DND-41 (cell line): ENCODE results near the gene CNOT1.

ENCODE experiments used
- ATAC-seq: fragments of 200-7000 bp; cut with Tn5 transposase; 3 replicates; pipeline ENCODE4 v1.9.1; 2021; ENCODE audit warnings: low read depth; ENCODE audit not compliant: insufficient read depth
- DNase-seq: peaks from one replicate; pipeline ENCODE4 v3.0.0-alpha.2; 2020
- H2AFZ ChIP-seq: 2 replicates; pipeline ENCODE4 v1.6.0; 2012; ENCODE audit warnings: low read depth, low read length
- H3K27ac ChIP-seq: 2 replicates; pipeline ENCODE4 v1.5.1; 2012; ENCODE audit warnings: low read length, inconsistent platforms
- H3K27me3 ChIP-seq: fragments of 200-600 bp; sonication (generic); 2 replicates; pipeline ENCODE4 v1.6.0; 2012; ENCODE audit warnings: low read length, mild to moderate bottlenecking, inconsistent platforms; ENCODE audit not compliant: insufficient read depth, poor library complexity
- H3K36me3 ChIP-seq: 2 replicates; pipeline ENCODE4 v1.5.1; 2012; ENCODE audit warnings: low read length, inconsistent platforms; ENCODE audit not compliant: insufficient read depth
- H3K4me1 ChIP-seq: 2 replicates; pipeline ENCODE4 v1.5.1; 2012; ENCODE audit warnings: mild to moderate bottlenecking, low read length; ENCODE audit not compliant: insufficient read depth
- H3K4me2 ChIP-seq: 2 replicates; pipeline ENCODE4 v1.6.0; 2012; ENCODE audit warnings: mild to moderate bottlenecking, moderate library complexity, low read length, inconsistent platforms; ENCODE audit not compliant: insufficient read depth
- H3K4me3 ChIP-seq, 2 experiments: fragments of 200-600 bp in 1 of 2; shearing (Covaris generic) in 1 of 2; 2 replicates each; pipeline ENCODE4 v1.5.1; 2012 to 2016; ENCODE audit warnings: inconsistent platforms in 2 of 2, low read length in 2 of 2, mild to moderate bottlenecking in 2 of 2, low read depth in 1 of 2, moderate library complexity in 1 of 2
- H3K79me2 ChIP-seq: 2 replicates; pipeline ENCODE4 v1.6.0; 2012; ENCODE audit warnings: low read length, inconsistent platforms; ENCODE audit not compliant: insufficient read depth
- H3K9ac ChIP-seq: 2 replicates; pipeline ENCODE4 v1.6.0; 2012; ENCODE audit warnings: low read depth, mild to moderate bottlenecking, inconsistent platforms, low read length, moderate library complexity
- H3K9me3 ChIP-seq: 2 replicates; pipeline ENCODE4 v1.5.1; 2012; ENCODE audit warnings: low read length, moderate library complexity, mild to moderate bottlenecking, inconsistent platforms; ENCODE audit not compliant: insufficient read depth, severe bottlenecking
- H4K20me1 ChIP-seq: 2 replicates; pipeline ENCODE4 v1.6.0; 2012; ENCODE audit warnings: low read length; ENCODE audit not compliant: insufficient read depth
- EZH2 ChIP-seq: IDR thresholded peaks from 3 replicates; pipeline ENCODE4 v1.6.1; 2012; ENCODE audit warnings: borderline replicate concordance, low read depth, mild to moderate bottlenecking, moderate library complexity, low read length, inconsistent platforms; ENCODE audit not compliant: severe bottlenecking
- TF ChIP-seq, protein P1 (sequence below): IDR thresholded peaks from 2 replicates; pipeline ENCODE4 v1.5.1; 2012; ENCODE audit warnings: borderline replicate concordance, low read length, moderate library complexity, mild to moderate bottlenecking; ENCODE audit not compliant: poor library complexity, severe bottlenecking; ENCODE audit errors: extremely low read depth

Gene CNOT1

DNA sequence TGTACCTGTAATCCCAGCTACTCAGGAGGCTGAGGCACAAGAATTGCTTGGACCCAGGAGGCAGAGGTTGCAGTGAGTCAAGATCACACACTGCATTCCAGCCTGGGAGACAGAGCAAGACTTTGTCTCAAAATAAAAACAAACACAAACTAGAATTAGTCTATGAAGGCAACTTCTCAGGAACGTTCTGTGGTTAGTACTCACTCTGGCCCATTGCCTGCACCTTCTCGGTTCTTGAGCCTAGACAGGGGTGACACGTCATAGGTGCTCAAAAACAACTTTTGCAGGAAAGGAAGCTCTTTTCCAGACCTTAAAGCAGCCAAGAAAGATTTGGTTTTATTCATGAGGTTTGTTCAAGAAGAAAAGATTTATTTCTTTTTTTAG, 22.3 kb upstream of the CNOT1 start:
- no peak overlapping the region for H2AFZ ChIP-seq
- H3K9me3 ChIP-seq, result no peaks in the 10 kb centered on the region
- TF ChIP-seq, protein P1, sequence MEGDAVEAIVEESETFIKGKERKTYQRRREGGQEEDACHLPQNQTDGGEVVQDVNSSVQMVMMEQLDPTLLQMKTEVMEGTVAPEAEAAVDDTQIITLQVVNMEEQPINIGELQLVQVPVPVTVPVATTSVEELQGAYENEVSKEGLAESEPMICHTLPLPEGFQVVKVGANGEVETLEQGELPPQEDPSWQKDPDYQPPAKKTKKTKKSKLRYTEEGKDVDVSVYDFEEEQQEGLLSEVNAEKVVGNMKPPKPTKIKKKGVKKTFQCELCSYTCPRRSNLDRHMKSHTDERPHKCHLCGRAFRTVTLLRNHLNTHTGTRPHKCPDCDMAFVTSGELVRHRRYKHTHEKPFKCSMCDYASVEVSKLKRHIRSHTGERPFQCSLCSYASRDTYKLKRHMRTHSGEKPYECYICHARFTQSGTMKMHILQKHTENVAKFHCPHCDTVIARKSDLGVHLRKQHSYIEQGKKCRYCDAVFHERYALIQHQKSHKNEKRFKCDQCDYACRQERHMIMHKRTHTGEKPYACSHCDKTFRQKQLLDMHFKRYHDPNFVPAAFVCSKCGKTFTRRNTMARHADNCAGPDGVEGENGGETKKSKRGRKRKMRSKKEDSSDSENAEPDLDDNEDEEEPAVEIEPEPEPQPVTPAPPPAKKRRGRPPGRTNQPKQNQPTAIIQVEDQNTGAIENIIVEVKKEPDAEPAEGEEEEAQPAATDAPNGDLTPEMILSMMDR, result no peak
- no peak for TF ChIP-seq EZH2
- no peaks in the 10 kb centered on the region for H3K27me3 ChIP-seq
- H3K4me2 ChIP-seq, result no peak overlapping the region
- DNase-seq, result no peak
- H3K36me3 ChIP-seq, result no peaks in the 10 kb centered on the region
- no peak for ATAC-seq
- H4K20me1 ChIP-seq, result no peaks in the 10 kb centered on the region
- H3K79me2 ChIP-seq, result no peaks in the 10 kb centered on the region
- no peaks in the 10 kb centered on the region for H3K4me1 ChIP-seq
- no peak overlapping the region for H3K27ac ChIP-seq
- no peak overlapping the region for H3K4me3 ChIP-seq
- no peak overlapping the region for H3K9ac ChIP-seq

DNA sequence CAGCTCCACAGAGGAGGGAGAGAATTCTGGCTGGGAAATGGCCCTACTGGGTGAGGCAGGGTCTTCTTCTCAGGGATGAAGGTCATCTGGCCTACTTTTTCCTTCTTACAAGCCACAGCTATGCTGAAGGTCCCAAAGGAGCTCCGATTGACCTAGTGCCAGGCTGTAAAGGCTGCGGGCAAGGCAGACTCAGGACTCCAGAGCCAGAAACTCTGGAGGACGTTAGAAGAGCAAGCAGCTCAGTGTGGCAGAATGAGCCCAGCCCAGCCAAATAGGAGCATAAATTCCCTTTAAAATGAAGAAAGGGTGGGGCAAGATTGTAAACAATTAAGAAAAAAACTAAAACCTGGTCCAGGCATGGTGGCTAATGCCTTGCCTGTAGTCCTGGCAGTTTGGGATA, 20.1 kb upstream of the CNOT1 start:
- DNase-seq (no peak), ATAC-seq (no peak)
- TF ChIP-seq EZH2, result no peak
- TF ChIP-seq, protein P1, result no peak
- H3K4me2 ChIP-seq, result no peak overlapping the region
- H3K4me3 ChIP-seq, result no peak overlapping the region
- H3K27ac ChIP-seq, result no peak overlapping the region
- no peaks in the 10 kb centered on the region for H3K79me2 ChIP-seq
- no peaks in the 10 kb centered on the region for H4K20me1 ChIP-seq
- no peaks in the 10 kb centered on the region for H3K4me1 ChIP-seq
- no peaks in the 10 kb centered on the region for H3K27me3 ChIP-seq
- no peak overlapping the region for H2AFZ ChIP-seq
- H3K36me3 ChIP-seq, result no peaks in the 10 kb centered on the region
- no peak overlapping the region for H3K9ac ChIP-seq
- H3K9me3 ChIP-seq, result no peaks in the 10 kb centered on the region

DNA sequence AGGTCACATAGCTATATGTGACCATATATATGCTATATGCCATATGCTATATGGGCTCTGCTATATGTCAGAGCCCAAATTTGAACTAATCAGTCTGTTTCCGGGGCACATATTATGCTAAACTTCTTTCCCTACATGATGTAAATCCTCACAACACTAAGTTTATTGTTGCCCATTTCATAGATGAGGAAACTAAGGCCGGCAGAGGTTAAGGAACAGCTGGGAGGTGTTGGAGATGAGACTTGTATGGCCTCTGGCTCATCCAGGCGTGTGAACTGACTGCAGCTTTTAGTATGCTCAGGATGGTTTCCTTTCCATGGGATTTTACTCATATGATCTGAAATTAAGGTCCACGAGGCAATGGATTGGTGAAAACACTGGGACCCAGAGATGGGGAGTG, 17.5 kb upstream of the CNOT1 start:
- Histone ChIP-seq H3K27ac (no peak overlapping the region), H3K4me1 (no peaks in the 10 kb centered on the region), H3K4me3 (no peak overlapping the region), H3K9me3 (no peaks in the 10 kb centered on the region), H2AFZ (no peak overlapping the region), H3K27me3 (no peaks in the 10 kb centered on the region), H3K79me2 (no peaks in the 10 kb centered on the region), H4K20me1 (no peaks in the 10 kb centered on the region), H3K4me2 (no peak overlapping the region), H3K9ac (no peak overlapping the region), H3K36me3 (no peaks in the 10 kb centered on the region)
- ATAC-seq (no peak), DNase-seq (no peak)
- TF ChIP-seq EZH2, result no peak
- TF ChIP-seq, protein P1, result no peak

- H3K4me1 ChIP-seq, result no peaks in the 10 kb centered on the region
- no peak overlapping the region for H3K4me3 ChIP-seq
- H3K9ac ChIP-seq, result no peak overlapping the region
- no peak overlapping the region for H2AFZ ChIP-seq
- H3K36me3 ChIP-seq, result no peaks in the 10 kb centered on the region
- no peaks in the 10 kb centered on the region for H3K27me3 ChIP-seq
- TF ChIP-seq, protein P1, result no peak
- no peak for TF ChIP-seq EZH2
- ATAC-seq (no peak), DNase-seq (no peak)
- H4K20me1 ChIP-seq, result no peaks in the 10 kb centered on the region
- no peaks in the 10 kb centered on the region for H3K9me3 ChIP-seq
- no peak overlapping the region for H3K4me2 ChIP-seq
- H3K79me2 ChIP-seq, result no peaks in the 10 kb centered on the region
- H3K27ac ChIP-seq, result no peak overlapping the region
Observed at GRCh38 chr16:58644765-58645487, 15.3 kb upstream of the CNOT1 start.
